Choroid plexus epithelial cell (primary cell): ENCODE measurements around the gene GPR3.

Experiments
- DNase-seq: peaks from one replicate; pipeline ENCODE4 v3.0.0-alpha.2; 2010; ENCODE audit warnings: low read depth
- H3K4me3 ChIP-seq: 2 replicates; pipeline ENCODE4 v1.5.1; 2011; ENCODE audit warnings: low read depth, mild to moderate bottlenecking, control low read depth, low read length, moderate library complexity
- CTCF ChIP-seq: conservative IDR thresholded peaks from 2 replicates; pipeline ENCODE4 v1.5.1; 2011; ENCODE audit warnings: low read depth, mild to moderate bottlenecking, control low read depth, inconsistent platforms, low read length, moderate library complexity

The GPR3 gene

GRCh38 chr1:27365372-27366112 lies 26.9 kb upstream of the GPR3 start:
- TF ChIP-seq CTCF, result no peak
- peak overlapping the region; percentile 72 for H3K4me3 ChIP-seq
- DNase-seq, result peak; percentile 91

DNA sequence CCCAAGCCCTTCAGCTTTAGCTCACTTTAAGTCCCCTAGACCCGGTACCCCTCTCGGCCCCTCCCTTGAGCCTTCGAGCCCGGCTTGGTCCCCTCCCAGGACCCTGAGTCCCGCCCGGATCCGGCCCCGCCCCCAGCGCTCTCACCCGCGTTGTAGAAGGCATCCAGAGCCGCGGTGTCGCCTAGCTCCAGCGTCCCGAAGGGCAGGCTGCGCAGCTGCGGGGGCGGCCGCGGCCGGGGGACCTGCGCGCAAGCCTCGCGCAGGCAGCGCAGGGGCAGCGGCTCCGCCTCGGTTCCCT lies 26.4 kb upstream of the GPR3 start:
- no peak for TF ChIP-seq CTCF
- DNase-seq, result peak; percentile 50
- peak overlapping the region; percentile 72 for H3K4me3 ChIP-seq

- peak within 1 kb of the TSS; percentile 72 for H3K4me3 ChIP-seq
- peak; percentile 15 for TF ChIP-seq CTCF
- DNase-seq, result peak; percentile 68
These were observed 25.8 kb upstream of the GPR3 start, which contains the start of gene MAP3K6 for GRCh38 chr1:27366411-27367159. Gene MAP3K6, minus strand, starts transcription at chr1:27366961. Its CDS starts 364 bp downstream, at chr1:27366597.

DNA sequence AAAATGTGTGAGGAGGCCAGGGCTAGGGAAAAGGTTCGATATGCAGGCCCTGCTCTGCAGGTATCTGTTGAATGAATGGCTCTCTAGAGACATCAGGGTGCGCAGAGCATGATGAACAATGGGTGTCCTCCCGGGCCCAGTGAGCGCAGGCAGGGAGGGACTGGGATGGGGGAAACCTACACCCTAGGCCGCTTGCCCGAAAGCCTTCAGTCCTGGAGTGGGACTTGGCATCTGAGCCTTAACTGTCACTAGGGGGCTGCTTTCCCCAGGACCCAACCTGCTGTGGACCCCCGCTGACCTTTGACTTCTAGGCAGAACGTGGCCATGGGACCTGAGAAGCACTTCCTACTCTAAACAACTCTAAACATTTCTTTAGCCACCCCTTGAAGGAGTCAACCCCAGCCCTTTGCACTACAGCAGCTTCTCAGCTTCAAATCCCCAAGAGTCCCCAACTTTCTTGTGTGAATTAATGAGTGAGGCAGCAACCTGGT lies 25.2 kb upstream of the GPR3 start:
- DNase-seq, result no peak
- H3K4me3 ChIP-seq, result peak overlapping the region; percentile 72
- no peak for TF ChIP-seq CTCF

- H3K4me3 ChIP-seq, result no peak overlapping the region
- DNase-seq, result peak; percentile 52
- peak; percentile 49 for TF ChIP-seq CTCF
These were observed 23.4 kb upstream of the GPR3 start for GRCh38 chr1:27368869-27369582.

DNA sequence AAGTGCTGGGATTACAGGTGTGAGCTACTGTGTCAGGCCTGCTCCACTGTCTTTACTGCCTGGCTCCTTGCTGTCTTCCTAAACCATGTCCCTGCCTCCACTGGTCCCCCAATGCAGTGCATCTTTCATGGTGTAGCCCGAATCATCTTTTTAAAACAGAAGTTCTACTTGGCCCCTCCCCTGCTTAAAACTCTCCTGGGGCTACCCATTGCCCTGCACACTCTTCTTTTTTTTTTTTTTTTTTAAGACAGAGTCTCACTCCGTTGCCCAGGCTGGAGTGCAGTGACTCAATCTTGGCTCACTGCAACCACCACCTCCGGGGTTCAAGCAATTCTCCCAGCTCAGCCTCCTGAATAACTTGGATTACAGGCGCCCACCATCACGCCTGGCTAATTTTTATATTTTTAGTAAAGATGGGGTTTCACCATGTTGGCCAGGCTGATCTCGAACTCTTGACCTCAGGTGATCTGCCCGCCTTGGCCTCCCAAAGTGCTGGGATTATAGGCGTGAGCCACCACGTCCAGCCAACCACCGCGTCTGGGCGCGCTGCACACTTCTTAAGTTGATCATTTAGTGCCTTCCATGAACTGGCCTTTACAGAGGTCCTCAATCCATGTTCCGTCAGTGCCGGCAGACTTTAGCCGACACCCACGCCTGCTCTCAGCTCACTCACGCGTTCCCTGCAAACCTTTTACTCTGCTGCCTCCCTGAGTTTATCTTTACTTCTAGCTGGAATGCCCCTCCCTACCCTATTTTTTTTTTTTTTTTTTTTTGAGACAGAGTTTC lies 20.2 kb upstream of the GPR3 start:
- no peak for TF ChIP-seq CTCF
- no peak for DNase-seq
- H3K4me3 ChIP-seq, result no peak overlapping the region
